OCI-LY7 (cell line): ENCODE results near the gene DDB1.

Source experiments
- EZH2phosphoT487 ChIP-seq: fragments of 200-600 bp; sonication (generic); IDR thresholded peaks from 2 replicates; pipeline ENCODE4 v1.6.1; 2018; ENCODE audit warnings: low read depth, borderline replicate concordance, mild to moderate bottlenecking, mixed run types, antibody characterized with exemption, low read length, moderate library complexity, mixed read lengths
- TF ChIP-seq, protein P1 (sequence below): fragments of 200-600 bp; sonication (generic); conservative IDR thresholded peaks from 2 replicates; pipeline ENCODE4 v1.5.1; 2014; ENCODE audit warnings: mild to moderate bottlenecking, antibody characterized with exemption, low read length, moderate library complexity, mixed read lengths

DNA sequence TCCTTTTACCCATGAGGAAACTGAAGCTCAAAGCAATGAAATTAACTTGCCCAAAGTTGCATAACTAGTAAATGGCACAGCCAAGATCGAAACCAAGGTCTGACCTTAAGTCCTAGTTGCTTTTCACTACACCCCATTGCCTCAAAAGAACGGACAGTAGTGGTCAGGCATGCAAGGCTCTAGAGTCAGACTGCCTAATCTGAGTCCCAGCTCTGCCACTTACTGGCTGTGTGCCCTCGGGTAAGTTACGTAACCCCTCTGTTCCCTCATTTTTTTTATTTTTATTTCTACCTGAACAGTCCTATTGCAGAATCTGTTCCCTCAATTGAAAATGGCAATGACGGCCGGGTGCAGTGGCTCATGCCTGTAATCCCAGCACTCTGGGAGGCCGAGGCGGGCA, 19.1 kb upstream of the DDB1 start:
- TF ChIP-seq, protein P1, sequence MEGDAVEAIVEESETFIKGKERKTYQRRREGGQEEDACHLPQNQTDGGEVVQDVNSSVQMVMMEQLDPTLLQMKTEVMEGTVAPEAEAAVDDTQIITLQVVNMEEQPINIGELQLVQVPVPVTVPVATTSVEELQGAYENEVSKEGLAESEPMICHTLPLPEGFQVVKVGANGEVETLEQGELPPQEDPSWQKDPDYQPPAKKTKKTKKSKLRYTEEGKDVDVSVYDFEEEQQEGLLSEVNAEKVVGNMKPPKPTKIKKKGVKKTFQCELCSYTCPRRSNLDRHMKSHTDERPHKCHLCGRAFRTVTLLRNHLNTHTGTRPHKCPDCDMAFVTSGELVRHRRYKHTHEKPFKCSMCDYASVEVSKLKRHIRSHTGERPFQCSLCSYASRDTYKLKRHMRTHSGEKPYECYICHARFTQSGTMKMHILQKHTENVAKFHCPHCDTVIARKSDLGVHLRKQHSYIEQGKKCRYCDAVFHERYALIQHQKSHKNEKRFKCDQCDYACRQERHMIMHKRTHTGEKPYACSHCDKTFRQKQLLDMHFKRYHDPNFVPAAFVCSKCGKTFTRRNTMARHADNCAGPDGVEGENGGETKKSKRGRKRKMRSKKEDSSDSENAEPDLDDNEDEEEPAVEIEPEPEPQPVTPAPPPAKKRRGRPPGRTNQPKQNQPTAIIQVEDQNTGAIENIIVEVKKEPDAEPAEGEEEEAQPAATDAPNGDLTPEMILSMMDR = no peak
- no peak for TF ChIP-seq EZH2phosphoT487
